Subcutaneous adipose tissue (tissue), 4 donors: ENCODE results near the gene GABRG3. TPM values are rescaled to one million over a fixed set of nuclear protein-coding genes. Genes with fewer than 3 reads are reported as not detected.

ENCODE experiments used
- CTCF ChIP-seq: fragments of 450-650 bp; IDR thresholded peaks from one replicate; pipeline ENCODE4 v1.5.1; 2016; ENCODE audit warnings: low read depth, mild to moderate bottlenecking, control low read depth, antibody characterized with exemption, moderate library complexity
- total RNA-seq, 4 donors: library from RNA; depleted of rRNA; stranded (reverse); fragments of >200 nt; gene quantifications; one replicate each; pipeline ENCODE4 v1.1.0, GENCODE V29; 2016

The GABRG3 gene
- total RNA-seq, 4 donors from 2014 or later: not detected

GRCh38 chr15:26967719-26968269 is 3.2 kb upstream of the GABRG3 start:
- no peak for TF ChIP-seq CTCF

GRCh38 chr15:26968806-26969205 is 2.2 kb upstream of the GABRG3 start:
- TF ChIP-seq CTCF: no peak

GRCh38 chr15:26971271-26972018 is 464 bp downstream of the GABRG3 start:
- TF ChIP-seq CTCF: no peak

- no peak for TF ChIP-seq CTCF
These were observed 1.7 kb downstream of the GABRG3 start for GRCh38 chr15:26972636-26973035.

- TF ChIP-seq CTCF: no peak
These were observed 3.3 kb downstream of the GABRG3 start for GRCh38 chr15:26974120-26974780.

GRCh38 chr15:26981492-26981891 is 10.5 kb downstream of the GABRG3 start:
- no peak for TF ChIP-seq CTCF

- no peak for TF ChIP-seq CTCF
These were observed 12.8 kb downstream of the GABRG3 start for GRCh38 chr15:26983822-26984221.
